GM12873 (cell line): ENCODE data around the gene MAP3K10.
A peak's percentile ranks its signal among the peaks of the same experiment; 100 is the strongest.

Source experiments
- TF ChIP-seq, protein P1 (sequence below): IDR thresholded peaks from 2 replicates; pipeline ENCODE4 v1.5.1; 2012; ENCODE audit warnings: low read depth, mild to moderate bottlenecking, moderate library complexity, low read length, control low read depth; ENCODE audit not compliant: insufficient read depth; ENCODE audit errors: missing control alignments

Gene MAP3K10

DNA sequence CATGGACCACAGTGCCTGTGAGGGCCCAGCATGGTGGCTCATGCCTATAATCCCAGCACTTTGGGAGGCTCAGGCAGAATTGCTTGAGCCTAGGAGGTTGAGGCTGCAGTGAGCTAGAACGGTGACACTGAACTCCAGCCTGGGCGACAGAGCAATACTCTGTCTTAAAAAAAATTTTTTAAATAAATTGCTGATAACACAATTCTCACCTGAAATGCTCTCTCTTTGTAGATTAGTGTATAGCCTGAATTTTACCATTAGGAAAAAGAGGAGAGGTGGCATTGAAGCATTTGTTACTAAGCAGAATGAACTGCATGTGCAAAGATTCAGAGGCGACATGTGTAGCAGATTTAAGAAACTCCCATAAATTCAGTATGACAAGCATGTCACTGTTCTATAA, 29.1 kb upstream of the MAP3K10 start:
- TF ChIP-seq, protein P1, sequence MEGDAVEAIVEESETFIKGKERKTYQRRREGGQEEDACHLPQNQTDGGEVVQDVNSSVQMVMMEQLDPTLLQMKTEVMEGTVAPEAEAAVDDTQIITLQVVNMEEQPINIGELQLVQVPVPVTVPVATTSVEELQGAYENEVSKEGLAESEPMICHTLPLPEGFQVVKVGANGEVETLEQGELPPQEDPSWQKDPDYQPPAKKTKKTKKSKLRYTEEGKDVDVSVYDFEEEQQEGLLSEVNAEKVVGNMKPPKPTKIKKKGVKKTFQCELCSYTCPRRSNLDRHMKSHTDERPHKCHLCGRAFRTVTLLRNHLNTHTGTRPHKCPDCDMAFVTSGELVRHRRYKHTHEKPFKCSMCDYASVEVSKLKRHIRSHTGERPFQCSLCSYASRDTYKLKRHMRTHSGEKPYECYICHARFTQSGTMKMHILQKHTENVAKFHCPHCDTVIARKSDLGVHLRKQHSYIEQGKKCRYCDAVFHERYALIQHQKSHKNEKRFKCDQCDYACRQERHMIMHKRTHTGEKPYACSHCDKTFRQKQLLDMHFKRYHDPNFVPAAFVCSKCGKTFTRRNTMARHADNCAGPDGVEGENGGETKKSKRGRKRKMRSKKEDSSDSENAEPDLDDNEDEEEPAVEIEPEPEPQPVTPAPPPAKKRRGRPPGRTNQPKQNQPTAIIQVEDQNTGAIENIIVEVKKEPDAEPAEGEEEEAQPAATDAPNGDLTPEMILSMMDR: no peak

DNA sequence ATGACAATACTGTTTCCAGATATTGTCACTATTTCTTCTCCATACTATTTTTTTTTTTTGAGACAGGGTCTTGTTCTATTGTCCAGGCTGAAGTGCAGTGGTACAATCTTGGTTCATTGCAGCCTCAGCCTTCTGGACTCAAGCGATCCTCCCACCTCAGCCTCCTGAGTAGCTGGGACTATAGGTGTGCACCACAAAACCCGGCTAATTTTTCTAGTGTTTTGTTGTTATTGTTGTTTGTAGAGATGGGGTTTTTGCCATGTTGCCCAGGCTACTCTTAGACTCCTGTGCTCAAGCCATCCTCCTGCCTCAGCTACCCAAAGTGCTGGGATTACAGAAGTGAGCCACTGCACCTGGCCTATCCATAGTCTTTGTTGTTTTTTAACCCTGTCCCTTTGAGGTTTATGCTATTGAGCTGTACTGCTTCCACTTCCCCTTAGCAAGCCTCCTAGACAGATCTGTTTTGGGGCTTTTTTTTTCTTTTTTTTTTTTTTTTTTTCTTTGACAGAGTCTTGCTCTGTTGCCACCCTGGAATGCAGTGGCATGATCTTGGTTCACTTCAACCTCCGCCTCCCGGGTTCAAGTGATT, 27.6 kb upstream of the MAP3K10 start:
- TF ChIP-seq, protein P1: no peak

DNA sequence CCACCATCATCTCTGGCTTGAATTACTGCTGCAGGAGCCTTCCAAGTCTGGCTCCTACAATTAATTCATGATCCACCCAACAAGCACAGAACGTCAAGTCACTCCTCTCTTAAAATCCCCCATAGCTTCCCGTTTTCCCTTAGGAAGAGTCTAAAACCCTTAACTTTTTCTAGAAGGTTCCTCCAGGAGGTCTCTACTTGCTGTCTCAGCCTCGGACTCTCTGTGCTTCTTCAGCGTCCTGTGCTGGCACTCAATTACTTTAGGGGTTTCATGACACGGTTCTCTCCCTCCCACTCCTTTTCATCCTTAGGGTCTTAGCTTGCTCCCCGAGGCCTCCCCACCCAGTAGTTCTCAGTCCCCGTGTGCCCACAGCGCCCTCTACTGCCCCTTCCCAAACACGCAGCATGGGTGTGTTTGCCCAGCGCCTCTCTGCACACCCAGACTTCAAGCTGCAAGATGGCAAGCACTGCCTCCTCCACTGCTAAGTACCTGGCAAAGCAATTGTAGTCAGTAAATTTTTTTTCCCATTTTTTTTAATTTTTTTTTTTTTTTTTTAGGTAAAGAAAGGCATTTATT, 25.8 kb upstream of the MAP3K10 start:
- TF ChIP-seq, protein P1: peak; percentile 96

DNA sequence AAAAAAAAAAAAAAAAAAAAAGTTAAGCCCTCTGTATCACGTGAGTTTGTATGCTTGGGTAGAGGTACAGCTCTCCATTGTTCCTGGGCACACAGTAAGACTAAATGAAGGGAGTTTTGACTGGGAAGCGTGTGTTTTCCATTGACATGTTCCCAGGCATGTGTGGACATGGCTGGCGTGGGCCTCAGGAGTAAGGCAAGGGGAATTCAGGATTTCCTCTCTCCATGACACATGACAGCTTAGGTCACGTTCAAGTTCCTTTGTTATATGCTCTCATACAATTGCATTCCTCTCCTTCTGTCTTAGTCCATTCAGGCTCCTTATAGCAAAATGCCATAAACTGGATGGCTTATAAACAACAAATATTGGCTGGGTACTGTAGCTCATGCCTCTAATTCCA, 17.1 kb upstream of the MAP3K10 start:
- TF ChIP-seq, protein P1: no peak

DNA sequence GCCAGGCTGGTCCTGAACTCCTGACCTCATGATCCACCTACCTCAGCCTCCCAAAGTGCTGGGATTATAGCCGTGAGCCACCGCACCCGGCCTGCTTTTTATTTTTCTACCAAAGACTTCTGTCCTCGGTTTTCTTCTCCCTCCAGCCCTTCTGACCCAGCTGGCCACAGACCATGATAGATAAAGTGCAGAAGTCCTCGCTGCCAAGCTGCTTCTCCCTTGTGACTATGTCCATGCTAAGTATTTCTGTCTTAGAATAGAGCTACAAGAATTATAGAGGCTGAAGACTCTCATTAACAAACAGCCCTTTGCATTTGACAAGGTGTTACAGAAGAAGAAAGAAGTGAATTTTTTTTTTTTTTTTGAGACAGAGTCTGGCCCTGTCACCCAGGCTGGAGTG, 15.4 kb upstream of the MAP3K10 start:
- TF ChIP-seq, protein P1: no peak

DNA sequence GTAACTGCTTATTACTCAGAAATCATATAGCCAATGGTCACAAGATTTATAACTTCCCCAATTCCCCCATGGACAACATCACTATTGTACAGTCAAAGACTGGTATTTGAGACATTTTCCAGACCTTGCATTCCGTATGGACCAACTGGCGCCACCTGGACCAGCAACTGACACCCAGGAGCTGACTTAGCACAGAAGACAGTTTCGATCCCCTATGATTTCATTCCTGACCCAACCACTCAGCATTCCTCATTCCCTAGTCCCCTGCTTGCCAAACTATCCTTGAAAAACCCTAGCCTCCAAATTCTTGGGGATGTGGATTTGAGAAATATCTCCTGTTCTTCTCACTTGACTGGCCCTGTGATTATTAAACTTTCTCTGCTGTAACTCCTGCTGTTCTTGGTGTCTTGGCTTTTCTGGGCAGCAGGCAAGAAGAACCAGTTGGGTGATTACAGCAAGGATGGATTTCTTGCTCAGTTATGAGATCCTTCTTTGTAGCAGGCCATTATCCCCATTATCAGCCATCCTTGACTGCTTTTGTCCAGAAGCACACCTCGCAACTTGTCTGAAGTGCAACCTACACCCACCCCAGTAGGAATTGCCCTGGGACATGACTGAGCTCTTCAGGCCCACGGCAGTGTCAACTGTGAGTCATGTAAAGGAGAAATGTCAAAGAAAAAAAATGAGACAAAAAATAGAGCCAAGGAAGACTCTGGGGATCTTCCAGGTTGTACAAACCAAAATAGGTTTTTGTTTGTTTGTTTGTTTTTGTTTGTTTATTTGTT, 13.7 kb upstream of the MAP3K10 start:
- TF ChIP-seq, protein P1: no peak

DNA sequence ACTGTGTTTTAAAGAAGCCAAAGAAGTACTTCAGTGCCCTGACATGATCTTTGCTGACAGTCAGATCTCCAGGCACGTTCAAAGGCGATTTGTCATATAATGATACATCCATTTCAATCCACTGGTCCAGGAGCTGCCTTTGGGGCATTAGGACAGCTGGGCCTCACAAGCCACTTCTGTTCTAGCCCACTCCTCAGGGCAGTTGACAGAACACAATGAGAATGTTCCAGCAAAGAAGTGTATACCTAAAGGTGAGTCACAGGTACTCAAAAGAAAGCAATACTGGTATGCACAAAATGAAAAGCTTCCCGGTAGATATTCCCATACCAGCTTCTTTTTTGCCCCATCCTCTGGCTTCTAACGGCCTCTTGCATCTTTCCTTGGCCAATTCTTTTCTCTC, 12.5 kb upstream of the MAP3K10 start:
- TF ChIP-seq, protein P1: no peak
